WI38 (cell line): ENCODE results near the gene LMX1B.

Experiments used
- H3K4me3 ChIP-seq: 2 replicates; pipeline ENCODE4 v1.5.1; 2011; ENCODE audit warnings: low read depth, mild to moderate bottlenecking, control low read depth, low read length
- CTCF ChIP-seq: IDR thresholded peaks from 2 replicates; pipeline ENCODE4 v1.5.1; 2012; ENCODE audit warnings: low read depth, mild to moderate bottlenecking, control low read depth, low read length

LMX1B gene

GRCh38 chr9:126665644-126666035, 51.9 kb downstream of the LMX1B start:
- no peak for TF ChIP-seq CTCF
- H3K4me3 ChIP-seq, result no peak overlapping the region

DNA sequence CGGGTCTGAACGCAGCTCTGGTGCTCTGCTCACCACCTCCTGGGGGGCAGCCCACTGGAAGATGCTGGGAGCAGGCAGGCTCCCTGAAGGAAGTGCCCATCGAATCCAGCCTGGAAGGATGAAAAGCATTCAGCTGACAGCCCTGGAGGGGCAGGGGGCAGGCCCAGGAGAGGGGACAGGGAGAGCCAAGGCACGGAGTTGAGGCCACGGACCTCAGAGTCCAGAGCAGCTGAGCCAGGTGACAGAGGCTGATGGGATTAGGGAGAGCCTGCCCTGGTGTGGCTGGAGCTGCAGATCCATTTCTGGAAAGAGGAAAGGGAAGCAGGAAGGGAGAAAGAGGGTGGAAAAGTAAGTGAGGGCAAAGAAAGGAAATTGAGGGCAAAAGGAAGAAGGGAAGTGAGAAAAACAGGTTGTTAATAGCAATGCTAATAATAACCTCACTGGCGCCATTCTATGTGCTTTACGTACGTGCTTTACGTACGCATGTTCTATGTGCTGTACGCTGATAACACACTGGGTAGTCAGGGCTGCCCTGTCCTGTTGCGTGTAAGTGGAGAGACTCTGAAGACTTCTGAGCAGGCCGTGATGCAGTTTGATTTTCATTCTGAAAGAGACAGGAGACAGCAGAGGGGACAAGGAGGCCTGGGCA, 52.6 kb downstream of the LMX1B start:
- no peak for TF ChIP-seq CTCF
- no peak overlapping the region for H3K4me3 ChIP-seq

DNA sequence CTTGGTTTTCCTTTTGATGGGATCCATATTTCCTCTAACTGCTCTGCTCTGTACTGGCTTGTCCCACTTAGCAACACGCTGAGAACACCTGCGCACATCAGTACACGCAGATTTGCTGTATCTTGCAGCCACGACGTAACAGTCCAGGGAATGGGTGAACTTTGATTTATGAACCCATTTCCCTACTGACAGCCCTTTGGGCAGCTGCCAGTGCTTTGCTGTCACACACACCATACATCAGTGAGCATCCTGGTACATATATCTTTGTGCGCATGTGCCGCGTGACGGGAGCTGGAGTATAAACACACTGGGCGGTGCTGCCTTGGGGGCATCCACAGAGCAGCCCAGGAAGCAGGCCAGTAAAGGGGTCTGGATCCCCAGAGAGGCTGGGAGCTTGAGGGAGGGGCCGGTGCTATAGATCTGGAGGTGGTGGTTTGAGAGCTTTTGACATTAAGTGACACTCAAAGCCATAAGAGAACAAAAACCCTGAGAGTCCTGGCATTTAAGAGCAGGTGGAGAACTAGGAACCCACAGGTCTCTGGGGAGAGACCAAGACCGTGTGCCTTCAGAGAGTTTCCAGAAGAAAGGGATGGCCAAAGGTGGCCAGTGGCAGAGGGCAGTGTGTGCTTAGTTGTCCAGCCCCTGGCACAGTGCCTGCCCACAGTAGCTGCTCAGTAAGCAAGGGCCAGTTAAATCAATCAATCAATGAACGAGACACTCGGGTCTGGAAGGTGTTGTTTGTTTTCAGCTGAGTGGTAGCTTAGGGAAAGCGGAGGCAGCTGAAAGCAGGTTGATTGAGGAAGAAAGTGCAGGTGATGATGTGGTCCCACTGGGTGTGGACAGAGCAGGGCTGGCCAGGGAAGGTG, 53.7 kb downstream of the LMX1B start:
- no peak overlapping the region for H3K4me3 ChIP-seq

GRCh38 chr9:126668058-126668457, 54.3 kb downstream of the LMX1B start:
- TF ChIP-seq CTCF, result no peak
- H3K4me3 ChIP-seq, result no peak overlapping the region

More for the DNA sequence above, 53.7 kb downstream of the LMX1B start:
- no peak for TF ChIP-seq CTCF

- H3K4me3 ChIP-seq, result no peak overlapping the region
- TF ChIP-seq CTCF, result no peak
These were observed 55.4 kb downstream of the LMX1B start for GRCh38 chr9:126669108-126669507.

DNA sequence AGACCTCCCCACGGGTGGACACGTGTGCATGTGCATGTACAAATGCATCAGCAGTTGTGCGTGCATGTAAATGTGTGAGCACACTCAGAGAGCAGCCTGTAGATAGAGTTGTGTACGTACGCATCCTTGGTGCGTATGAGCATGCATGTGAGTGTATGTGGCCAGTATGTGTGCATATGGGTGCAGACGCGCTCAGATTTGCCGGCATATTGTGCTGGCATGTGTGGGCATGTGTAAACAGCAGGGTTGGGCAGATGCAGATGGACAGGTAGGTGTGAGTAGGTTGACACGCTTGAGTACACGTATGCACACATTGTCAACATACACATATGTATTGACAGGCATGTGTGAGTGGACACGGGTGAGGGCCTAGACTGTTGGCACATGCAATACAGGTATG, 56.5 kb downstream of the LMX1B start:
- H3K4me3 ChIP-seq, result no peak overlapping the region
- no peak for TF ChIP-seq CTCF

DNA sequence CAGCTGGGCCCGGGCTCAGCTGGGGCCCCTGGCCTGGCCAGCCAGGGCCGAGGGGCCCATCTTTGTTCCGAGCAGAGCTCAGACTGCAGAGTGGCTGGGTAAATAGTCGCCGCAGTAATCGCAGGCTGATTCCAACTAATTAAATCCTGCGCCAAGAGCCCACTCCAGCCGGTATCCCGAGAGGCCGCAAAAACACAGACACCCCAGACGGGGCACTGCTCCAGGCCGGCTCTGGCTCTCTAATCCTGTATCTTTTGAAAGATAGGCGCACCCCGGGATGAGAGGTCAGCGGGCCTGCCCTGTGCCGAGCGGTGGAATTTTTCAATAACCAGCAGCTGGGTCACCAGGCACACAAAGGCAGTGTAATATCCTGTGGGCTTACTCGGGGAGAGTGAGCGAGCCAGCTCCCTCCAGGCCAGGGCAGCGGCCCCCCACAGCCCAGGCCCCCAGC, 57.7 kb downstream of the LMX1B start:
- no peak for TF ChIP-seq CTCF
- H3K4me3 ChIP-seq, result no peak overlapping the region
